Panc1 (cell line): ENCODE data around the gene MAP2K3. TPM values are rescaled to one million over a fixed set of nuclear protein-coding genes. Genes with fewer than 3 reads are reported as not detected.
"Not testable (repeated sequence)": the region's sequence is repeated elsewhere in the genome, so short reads cannot be mapped to it uniquely, and the experiment has no call there.

Experiments used
- ATAC-seq: fragments of 200-7000 bp; cut with Tn5 transposase; 2 replicates; pipeline ENCODE4 v1.9.1; 2020; ENCODE audit warnings: mild to moderate bottlenecking, moderate library complexity
- BruUV-seq: library from RNA; stranded (reverse); fragments of 400-500 nt; replicated peaks from 2 replicates; lab custom pipeline; 2021; lab: Mats Ljungman, UMichigan
- CTCF ChIA-PET: fragments of 300-600 bp; sonication (Branson Sonifier 250); formaldehyde crosslinking; loops from one replicate; lab custom pipeline; 2022; ENCODE audit warnings: antibody characterized with exemption; lab: Charles Lee
- POLR2A ChIA-PET: fragments of 300-600 bp; sonication (Branson Sonifier 250); formaldehyde crosslinking; loops from one replicate; lab custom pipeline; 2022; ENCODE audit warnings: antibody characterized with exemption; lab: Charles Lee
- DNase-seq: peaks from one replicate; pipeline ENCODE4 v3.0.0-alpha.2; 2010; ENCODE audit warnings: low read depth, low spot score
- H3K27ac ChIP-seq: 2 replicates; pipeline ENCODE4 v1.5.1; 2011; ENCODE audit warnings: mild to moderate bottlenecking, low read length, inconsistent platforms
- H3K27me3 ChIP-seq: fragments of 200-500 bp; sonication (Bioruptor generic); 2 replicates; pipeline ENCODE4 v1.6.0; 2014; ENCODE audit warnings: low read length, inconsistent platforms; ENCODE audit not compliant: control insufficient read depth, insufficient read depth
- H3K36me3 ChIP-seq: fragments of 200-500 bp; sonication (Bioruptor generic); 2 replicates; pipeline ENCODE4 v1.5.1; 2014; ENCODE audit warnings: inconsistent platforms, mild to moderate bottlenecking, low read length, moderate library complexity; ENCODE audit not compliant: control insufficient read depth, insufficient read depth
- H3K4me1 ChIP-seq: 2 replicates; pipeline ENCODE4 v1.5.1; 2011; ENCODE audit warnings: inconsistent platforms, mild to moderate bottlenecking, low read length, moderate library complexity; ENCODE audit not compliant: control insufficient read depth, insufficient read depth
- H3K4me3 ChIP-seq, 2 experiments: 2 replicates each; pipeline ENCODE4 v1.5.1; 2011 to 2012; ENCODE audit warnings: low read depth in 2 of 2, low read length in 2 of 2, mild to moderate bottlenecking in 2 of 2, inconsistent platforms in 1 of 2, moderate library complexity in 1 of 2
- H3K9me3 ChIP-seq: fragments of 200-500 bp; sonication (Bioruptor generic); 2 replicates; pipeline ENCODE4 v1.5.1; 2014; ENCODE audit warnings: low read depth, mild to moderate bottlenecking, inconsistent platforms, low read length, moderate library complexity; ENCODE audit not compliant: control insufficient read depth, insufficient read depth
- in situ Hi-C: cut with HindIII; loops from 2 replicates; pipeline ENCODE4 v1.10.0; 2016; ENCODE audit warnings: low sequenced_read_pairs, low pct_unique_long_range_greater_than_20kb
- intact Hi-C: fragments of 100-400 bp; cut with micrococcal nuclease; formaldehyde crosslinking; loops from one replicate; pipeline ENCODE4 v1.10.0; 2022; ENCODE audit not compliant: unreplicated experiment
- total RNA-seq: library from RNA; stranded (reverse); gene quantifications from one replicate; pipeline ENCODE4 v1.2.1, GENCODE V29; 2021; ENCODE audit not compliant: unreplicated experiment

MAP2K3 gene
- total RNA-seq, 1 experiment from 2014 or later, result 44.4 TPM

DNA sequence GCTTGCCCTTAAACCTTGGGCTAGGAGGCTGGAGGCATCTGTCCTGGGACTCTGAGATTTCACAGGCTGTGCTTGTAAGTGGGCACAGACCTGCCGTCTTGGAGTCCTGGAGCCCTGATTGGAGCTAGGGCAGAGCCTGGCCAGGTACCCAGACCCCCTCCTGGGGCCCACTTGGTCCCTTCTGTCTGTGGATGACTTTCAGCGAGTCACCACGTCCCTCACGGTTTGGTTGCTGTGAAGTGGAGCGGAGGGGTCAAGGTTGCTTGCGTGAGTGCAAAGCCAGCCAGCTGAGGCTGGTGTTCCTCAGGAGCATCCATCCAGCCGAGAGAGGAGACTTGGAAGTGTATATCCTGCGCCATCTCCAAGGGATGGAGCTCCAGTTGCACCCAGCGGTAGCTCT, 36.5 kb downstream of the MAP2K3 start:
- H3K4me1 ChIP-seq, POLR2A ChIA-PET, DNase-seq, H3K27ac ChIP-seq, H3K36me3 ChIP-seq, BruUV-seq, H3K4me3 ChIP-seq, in situ Hi-C loops, ATAC-seq, CTCF ChIA-PET, intact Hi-C loops, H3K27me3 ChIP-seq, H3K9me3 ChIP-seq: not testable (repeated sequence)

DNA sequence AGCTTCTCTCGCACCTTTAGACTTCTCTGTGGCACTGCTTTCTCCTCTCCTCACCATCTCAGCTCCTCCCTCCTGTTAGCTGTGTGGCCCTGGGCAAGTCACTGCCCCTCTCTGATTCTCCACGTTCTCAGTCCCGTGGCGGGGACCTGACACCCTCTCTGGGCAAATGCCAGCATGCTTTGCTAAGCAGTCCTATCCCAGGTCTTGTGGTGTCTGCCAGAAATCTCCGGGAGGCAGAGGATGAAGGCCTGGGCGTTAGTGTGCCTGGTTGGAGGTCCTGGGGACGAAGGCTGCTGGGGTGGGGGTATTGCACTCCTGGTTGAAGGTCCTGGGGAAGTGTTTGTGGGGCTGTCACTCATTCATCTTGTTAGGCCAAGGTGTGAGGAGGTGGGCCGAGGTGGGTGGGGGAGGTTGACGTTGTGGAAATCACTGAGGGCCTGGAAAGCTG, 37.3 kb downstream of the MAP2K3 start:
- in situ Hi-C loops, H3K36me3 ChIP-seq, POLR2A ChIA-PET, intact Hi-C loops, H3K4me3 ChIP-seq, H3K4me1 ChIP-seq, H3K27ac ChIP-seq, ATAC-seq, CTCF ChIA-PET, BruUV-seq, H3K9me3 ChIP-seq, DNase-seq, H3K27me3 ChIP-seq: not testable (repeated sequence)

DNA sequence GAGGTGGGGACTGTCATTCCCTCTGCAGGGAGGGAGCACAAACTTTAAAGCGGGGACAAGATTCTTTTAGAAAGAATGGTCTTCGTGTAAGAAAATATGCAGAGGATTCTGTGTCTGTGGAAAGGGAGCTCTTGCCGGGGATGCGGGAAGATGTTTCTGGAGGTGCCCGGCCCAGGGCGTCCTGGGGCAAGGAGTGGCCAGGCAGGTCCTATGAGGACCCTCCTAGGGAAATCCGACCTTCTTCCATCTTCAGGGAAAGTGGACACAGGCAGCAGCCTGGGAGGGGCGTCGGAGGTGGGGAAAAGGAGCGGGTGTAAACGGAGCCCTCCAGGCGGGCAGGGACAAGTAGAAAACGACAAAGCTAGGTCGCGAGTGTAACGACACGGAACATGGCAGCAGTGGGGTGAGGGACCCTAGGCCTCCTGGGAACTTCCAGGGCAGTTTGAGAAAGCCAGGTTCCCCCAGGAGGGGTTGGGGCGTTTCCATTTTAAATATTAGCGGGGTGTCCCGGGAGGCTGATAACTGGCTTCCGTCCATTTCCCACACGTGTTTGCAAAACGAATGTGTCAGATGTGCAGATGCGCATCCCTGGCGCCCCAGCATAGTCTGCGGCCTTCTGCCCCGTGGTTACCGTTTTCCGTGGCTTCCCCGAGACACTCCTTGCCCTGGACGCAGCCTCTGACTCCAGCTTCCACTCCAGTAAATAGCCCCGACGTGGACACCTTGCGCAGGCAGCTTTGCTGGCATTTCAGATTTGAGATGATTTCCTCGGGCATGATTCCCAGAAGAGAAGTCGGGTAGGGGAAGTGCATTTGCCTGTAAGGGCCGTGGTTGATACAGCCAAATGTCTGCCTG, 39.0 kb downstream of the MAP2K3 start:
- H3K27ac ChIP-seq, POLR2A ChIA-PET, in situ Hi-C loops, H3K36me3 ChIP-seq, H3K4me1 ChIP-seq, CTCF ChIA-PET, H3K9me3 ChIP-seq, H3K27me3 ChIP-seq, BruUV-seq, intact Hi-C loops, DNase-seq: not testable (repeated sequence)
- peak overlapping the region; percentile 51 to 61 for H3K4me3 ChIP-seq
- ATAC-seq, result peak; percentile 11; the same call in 1 of the 2 replicates

GRCh38 chr17:21324741-21325140, 40.2 kb downstream of the MAP2K3 start:
- in situ Hi-C loops, BruUV-seq, H3K9me3 ChIP-seq, H3K27me3 ChIP-seq, intact Hi-C loops, DNase-seq, CTCF ChIA-PET, H3K27ac ChIP-seq, ATAC-seq, H3K4me1 ChIP-seq, H3K36me3 ChIP-seq, H3K4me3 ChIP-seq: not testable (repeated sequence)
- POLR2A ChIA-PET, result interaction anchor here (0.9 kb wide), 1 partner anchor 23 kb away, joined by 6 read pairs; no protein-coding TSS in a partner anchor

GRCh38 chr17:21327921-21328320, 43.4 kb downstream of the MAP2K3 start:
- H3K27me3 ChIP-seq, CTCF ChIA-PET, H3K9me3 ChIP-seq, H3K4me3 ChIP-seq, DNase-seq, POLR2A ChIA-PET, H3K27ac ChIP-seq, intact Hi-C loops, H3K36me3 ChIP-seq, ATAC-seq, BruUV-seq, in situ Hi-C loops, H3K4me1 ChIP-seq: not testable (repeated sequence)

DNA sequence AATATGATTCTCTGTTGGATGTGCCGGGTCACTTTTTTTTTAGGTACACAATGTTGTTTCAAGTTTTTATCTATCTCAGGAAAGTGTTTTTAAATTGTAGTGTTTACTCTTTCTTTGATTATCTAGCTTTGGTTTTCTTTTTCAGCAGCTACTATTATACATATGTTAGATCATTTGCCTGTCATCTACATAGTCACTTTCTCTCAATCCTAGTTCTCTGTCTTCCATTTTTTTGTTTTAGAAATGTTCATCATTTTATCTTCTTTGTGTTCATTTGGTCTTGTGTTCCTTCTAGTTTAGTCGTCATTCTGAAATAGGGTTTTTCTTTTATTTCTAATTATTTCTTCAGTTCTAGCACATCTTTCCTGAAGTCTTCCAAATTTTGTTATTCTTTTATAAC, 44.3 kb downstream of the MAP2K3 start:
- H3K27ac ChIP-seq, ATAC-seq, H3K4me3 ChIP-seq, DNase-seq, H3K27me3 ChIP-seq, in situ Hi-C loops, CTCF ChIA-PET, intact Hi-C loops, H3K4me1 ChIP-seq, H3K9me3 ChIP-seq, BruUV-seq, POLR2A ChIA-PET, H3K36me3 ChIP-seq: not testable (repeated sequence)
